Stimulated activated CD4-positive, alpha-beta T cell treated with anti-CD3 and anti-CD28 coated beads, Interleukin-15, amount 100 ng/mL, for 48 hours (primary cell): Measurements from ENCODE around the gene KIFC3.
"Not testable (repeated sequence)": the region's sequence is repeated elsewhere in the genome, so short reads cannot be mapped to it uniquely, and the experiment has no call there.

Source experiments
- DNase-seq, 2 donors: peaks; one replicate each; pipeline ENCODE4 v3.0.0-alpha.2; 2020; ENCODE audit warnings: low read depth in 2 of 2

The KIFC3 gene

GRCh38 chr16:57722651-57723050 lies 79.6 kb downstream of the KIFC3 start:
- DNase-seq, result no peak

- DNase-seq, result no peak
Observed at GRCh38 chr16:57722210-57722499, 80.1 kb downstream of the KIFC3 start.

GRCh38 chr16:57721356-57722209 lies 80.7 kb downstream of the KIFC3 start:
- DNase-seq, result no peak

GRCh38 chr16:57720142-57720575 lies 82.1 kb downstream of the KIFC3 start:
- no peak for DNase-seq

GRCh38 chr16:57714047-57714446 lies 88.2 kb downstream of the KIFC3 start:
- DNase-seq, result no peak

GRCh38 chr16:57713596-57713995 lies 88.7 kb downstream of the KIFC3 start:
- no peak for DNase-seq

GRCh38 chr16:57712569-57712968 lies 89.7 kb downstream of the KIFC3 start:
- not testable (repeated sequence) for DNase-seq

GRCh38 chr16:57711993-57712392 lies 90.3 kb downstream of the KIFC3 start:
- no peak for DNase-seq

- DNase-seq, result no peak
Observed at GRCh38 chr16:57711346-57711745, 90.9 kb downstream of the KIFC3 start.

- no peak for DNase-seq
Observed at GRCh38 chr16:57709663-57710062, 92.6 kb downstream of the KIFC3 start.
